ENCODE data around the gene TTBK1. TPM values are rescaled to one million over a fixed set of nuclear protein-coding genes. Genes with fewer than 3 reads are reported as not detected.
A peak's percentile ranks its signal among the peaks of the same experiment; 100 is the strongest.

Gene TTBK1
- total RNA-seq, 4 donors from 2014 or later: not detected

- WGBS, 2 donors: 31 to 42% methylated on average over 8 to 9 of the region's 9 CpGs
- no peaks in the 10 kb centered on the region for H3K36me3 ChIP-seq
- no peak for DNase-seq (ENCODE audit: low spot score in 2 of 2)
- no peaks in the 10 kb centered on the region for H3K9me3 ChIP-seq
- TF ChIP-seq POLR2A (IDR thresholded peaks at IDR 0.05): no peak
- TF ChIP-seq EP300 (IDR thresholded peaks at IDR 0.05): no peak
- TF ChIP-seq CTCF (IDR thresholded peaks at IDR 0.05): no peak
- H3K4me1 ChIP-seq: peaks cover 0 to 13% (median 3%) of the 10 kb centered on the region in 4 donors
- peak overlapping the region in 2 of 4 donors; percentile 35 to 41 for H3K4me3 ChIP-seq
- H3K27ac ChIP-seq: no peak overlapping the region
- H3K27me3 ChIP-seq: peaks cover 0 to 27% of the 10 kb centered on the region in 2 donors
Measured at GRCh38 chr6:43308990-43309477, 65.8 kb downstream of the TTBK1 start.

- Histone ChIP-seq H3K9me3 (no peaks in the 10 kb centered on the region), H3K27ac (no peak overlapping the region), H3K4me3 (no peak overlapping the region), H3K27me3 (peaks cover 0 to 27% of the 10 kb centered on the region in 2 donors), H3K4me1 (peaks cover 0 to 13% (median 3%) of the 10 kb centered on the region in 4 donors), H3K36me3 (peaks cover 0 to 3% (median 0%) of the 10 kb centered on the region in 3 donors)
- DNase-seq (ENCODE audit: low spot score in 2 of 2): no peak
- TF ChIP-seq POLR2A (IDR thresholded peaks at IDR 0.05) (no peak), EP300 (IDR thresholded peaks at IDR 0.05) (no peak), CTCF (IDR thresholded peaks at IDR 0.05) (no peak)
- WGBS, 2 donors: 80 to 95% methylated on average over 2 of the region's 2 CpGs
Measured at GRCh38 chr6:43310134-43310533, 66.9 kb downstream of the TTBK1 start.

GRCh38 chr6:43310624-43311023 is 67.3 kb downstream of the TTBK1 start:
- Histone ChIP-seq H3K9me3 (no peaks in the 10 kb centered on the region), H3K4me1 (peaks cover 0 to 13% (median 3%) of the 10 kb centered on the region in 4 donors), H3K27ac (no peak overlapping the region), H3K27me3 (peaks cover 0 to 27% of the 10 kb centered on the region in 2 donors), H3K4me3 (no peak overlapping the region), H3K36me3 (peaks cover 0 to 6% (median 0%) of the 10 kb centered on the region in 3 donors)
- TF ChIP-seq POLR2A (IDR thresholded peaks at IDR 0.05) (no peak), CTCF (IDR thresholded peaks at IDR 0.05) (no peak), EP300 (IDR thresholded peaks at IDR 0.05) (no peak)
- no peak for DNase-seq (ENCODE audit: low spot score in 2 of 2)

GRCh38 chr6:43311666-43312065 is 68.4 kb downstream of the TTBK1 start:
- Histone ChIP-seq H3K27ac (no peak overlapping the region), H3K9me3 (no peaks in the 10 kb centered on the region), H3K4me3 (no peak overlapping the region), H3K4me1 (peaks cover 0 to 13% (median 3%) of the 10 kb centered on the region in 4 donors), H3K27me3 (peaks cover 0 to 22% of the 10 kb centered on the region in 2 donors), H3K36me3 (peaks cover 0 to 16% (median 0%) of the 10 kb centered on the region in 3 donors)
- no peak for DNase-seq (ENCODE audit: low spot score in 2 of 2)
- no peak for TF ChIP-seq POLR2A (IDR thresholded peaks at IDR 0.05)
- TF ChIP-seq EP300 (IDR thresholded peaks at IDR 0.05): no peak
- TF ChIP-seq CTCF (IDR thresholded peaks at IDR 0.05): no peak
- 55 to 80% methylated on average over 3 of the region's 3 CpGs for WGBS, 2 donors

- no peaks in the 10 kb centered on the region for H3K9me3 ChIP-seq
- WGBS, 2 donors: 86 to 93% methylated on average over 1 of the region's 1 CpG
- TF ChIP-seq POLR2A (IDR thresholded peaks at IDR 0.05) (no peak), EP300 (IDR thresholded peaks at IDR 0.05) (no peak), CTCF (IDR thresholded peaks at IDR 0.05) (no peak)
- no peak for DNase-seq (ENCODE audit: low spot score in 2 of 2)
- H3K4me1 ChIP-seq: peaks cover 0 to 1% (median under 1%) of the 10 kb centered on the region in 4 donors
- H3K27ac ChIP-seq: no peak overlapping the region
- H3K27me3 ChIP-seq: peaks cover 0 to 4% of the 10 kb centered on the region in 2 donors
- H3K36me3 ChIP-seq: peaks cover 0 to 24% (median 0%) of the 10 kb centered on the region in 3 donors
- H3K4me3 ChIP-seq: no peak overlapping the region
Measured at GRCh38 chr6:43313813-43314212, 70.5 kb downstream of the TTBK1 start.
